Measurements from ENCODE around the gene HIP1.

DNA sequence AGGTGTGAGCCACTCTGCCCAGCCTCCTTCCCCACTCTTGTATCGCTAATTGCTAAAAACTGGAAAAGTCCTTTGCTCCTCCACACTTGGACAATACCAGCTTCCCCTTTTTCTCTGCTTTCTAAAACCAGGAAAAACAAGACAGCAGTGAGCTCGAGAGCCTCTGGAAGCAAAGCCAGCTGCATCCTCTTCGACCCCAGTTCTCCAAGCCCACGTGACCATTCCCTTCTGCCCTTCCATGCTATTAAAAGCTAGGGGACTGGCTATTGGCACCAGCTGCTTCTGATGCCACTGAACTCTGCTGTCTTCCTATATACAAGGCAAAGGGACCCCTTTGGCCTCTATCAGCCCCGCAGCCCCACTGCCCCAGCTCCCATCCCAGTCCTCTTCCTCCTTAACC is 154.4 kb downstream of the HIP1 start:
- TF ChIP-seq CTCF (IDR thresholded peaks at IDR 0.05; ENCODE audit: low read length), result no peak
- no peak for TF ChIP-seq EZH2 (IDR thresholded peaks at IDR 0.05; ENCODE audit: borderline replicate concordance, low read length)
